Activated CD8-positive, alpha-beta T cell treated with anti-CD3 and anti-CD28 coated beads for 36 hours (primary cell): ENCODE data around the gene RALBP1. TPM values are rescaled to one million over a fixed set of nuclear protein-coding genes. Genes with fewer than 3 reads are reported as not detected.
"Not testable (repeated sequence)": the region's sequence is repeated elsewhere in the genome, so short reads cannot be mapped to it uniquely, and the experiment has no call there.

Source experiments
- ATAC-seq: fragments of 200-7000 bp; cut with Tn5 transposase; one replicate; pipeline ENCODE4 v1.10.0; 2021; ENCODE audit warnings: mild to moderate bottlenecking, moderate library complexity
- CTCF ChIA-PET: fragments of 350-600 bp; sonication (Branson Sonifier 250); formaldehyde crosslinking; loops from one replicate; lab custom pipeline; 2021; ENCODE audit warnings: antibody characterized with exemption; lab: Charles Lee
- POLR2A ChIA-PET: fragments of 350-600 bp; sonication (Branson Sonifier 250); formaldehyde crosslinking; loops from one replicate; lab custom pipeline; 2021; ENCODE audit warnings: antibody characterized with exemption; lab: Charles Lee
- DNase-seq: peaks from one replicate; pipeline ENCODE4 v3.0.0-alpha.2; 2020
- H3K27ac Mint-ChIP-seq: one replicate; pipeline ENCODE4 v1.8.0; 2021; ENCODE audit warnings: mild to moderate bottlenecking, mixed read lengths
- H3K27me3 Mint-ChIP-seq: one replicate; pipeline ENCODE4 v1.8.0; 2021; ENCODE audit warnings: mixed read lengths
- H3K36me3 Mint-ChIP-seq: one replicate; pipeline ENCODE4 v1.8.0; 2021; ENCODE audit warnings: low read depth, mixed read lengths
- H3K4me1 Mint-ChIP-seq: one replicate; pipeline ENCODE4 v1.8.0; 2021; ENCODE audit warnings: low read depth, mixed read lengths
- H3K4me3 Mint-ChIP-seq: one replicate; pipeline ENCODE4 v1.8.0; 2021; ENCODE audit warnings: mild to moderate bottlenecking, moderate library complexity, mixed read lengths
- H3K9me3 Mint-ChIP-seq: one replicate; pipeline ENCODE4 v1.8.0; 2021; ENCODE audit warnings: mixed read lengths
- intact Hi-C: fragments of 100-400 bp; cut with micrococcal nuclease; formaldehyde crosslinking; loops from one replicate; pipeline ENCODE4 v1.10.0; 2022
- total RNA-seq, 2 experiments: library from RNA; stranded (reverse); gene quantifications; one replicate each; pipeline ENCODE4 v1.2.3, GENCODE V29; 2021
- TF ChIP-seq, protein P1 (sequence below): fragments of 200-600 bp; IDR thresholded peaks from one replicate; pipeline ENCODE4 v1.8.0; 2022; ENCODE audit warnings: antibody characterized with exemption, mild to moderate bottlenecking

RALBP1 gene
- total RNA-seq, 2 experiments from 2014 or later: 47.8 to 50.2 TPM

DNA sequence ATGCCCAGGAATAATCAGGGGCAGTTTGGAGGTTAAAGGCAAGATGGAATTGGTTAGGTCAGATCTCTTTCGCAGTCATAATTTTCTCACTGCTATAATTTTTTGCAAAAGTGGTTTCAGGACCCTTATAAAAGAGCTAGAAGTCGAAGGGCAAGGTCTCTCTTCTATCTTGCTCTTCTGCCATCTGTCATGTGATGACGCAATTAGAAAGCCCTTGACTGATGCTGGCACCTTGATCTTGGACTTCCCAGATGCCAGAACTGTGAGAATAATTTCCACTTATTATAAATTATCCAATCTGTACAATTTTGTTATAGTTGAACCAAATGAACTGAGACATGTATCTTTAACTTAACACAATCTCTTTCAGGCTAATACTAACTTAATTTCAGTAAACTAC, 6.3 kb upstream of the RALBP1 start:
- H3K36me3 Mint-ChIP-seq: peaks cover 2% of the 10 kb centered on the region
- peaks cover 20% of the 10 kb centered on the region for H3K9me3 Mint-ChIP-seq
- no peak overlapping the region for H3K4me3 Mint-ChIP-seq
- peaks cover 6% of the 10 kb centered on the region for H3K4me1 Mint-ChIP-seq
- DNase-seq: no peak
- TF ChIP-seq, protein P1, sequence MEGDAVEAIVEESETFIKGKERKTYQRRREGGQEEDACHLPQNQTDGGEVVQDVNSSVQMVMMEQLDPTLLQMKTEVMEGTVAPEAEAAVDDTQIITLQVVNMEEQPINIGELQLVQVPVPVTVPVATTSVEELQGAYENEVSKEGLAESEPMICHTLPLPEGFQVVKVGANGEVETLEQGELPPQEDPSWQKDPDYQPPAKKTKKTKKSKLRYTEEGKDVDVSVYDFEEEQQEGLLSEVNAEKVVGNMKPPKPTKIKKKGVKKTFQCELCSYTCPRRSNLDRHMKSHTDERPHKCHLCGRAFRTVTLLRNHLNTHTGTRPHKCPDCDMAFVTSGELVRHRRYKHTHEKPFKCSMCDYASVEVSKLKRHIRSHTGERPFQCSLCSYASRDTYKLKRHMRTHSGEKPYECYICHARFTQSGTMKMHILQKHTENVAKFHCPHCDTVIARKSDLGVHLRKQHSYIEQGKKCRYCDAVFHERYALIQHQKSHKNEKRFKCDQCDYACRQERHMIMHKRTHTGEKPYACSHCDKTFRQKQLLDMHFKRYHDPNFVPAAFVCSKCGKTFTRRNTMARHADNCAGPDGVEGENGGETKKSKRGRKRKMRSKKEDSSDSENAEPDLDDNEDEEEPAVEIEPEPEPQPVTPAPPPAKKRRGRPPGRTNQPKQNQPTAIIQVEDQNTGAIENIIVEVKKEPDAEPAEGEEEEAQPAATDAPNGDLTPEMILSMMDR: no peak
- H3K27me3 Mint-ChIP-seq: peaks cover 3% of the 10 kb centered on the region
- ATAC-seq: no peak
- ChIA-PET CTCF (no interaction called here), POLR2A (interaction anchor here (0.6 kb wide), 1 partner anchor 422 kb away, joined by 3 read pairs; no protein-coding TSS in a partner anchor)
- intact Hi-C loops: no loop called here
- H3K27ac Mint-ChIP-seq: no peak overlapping the region

DNA sequence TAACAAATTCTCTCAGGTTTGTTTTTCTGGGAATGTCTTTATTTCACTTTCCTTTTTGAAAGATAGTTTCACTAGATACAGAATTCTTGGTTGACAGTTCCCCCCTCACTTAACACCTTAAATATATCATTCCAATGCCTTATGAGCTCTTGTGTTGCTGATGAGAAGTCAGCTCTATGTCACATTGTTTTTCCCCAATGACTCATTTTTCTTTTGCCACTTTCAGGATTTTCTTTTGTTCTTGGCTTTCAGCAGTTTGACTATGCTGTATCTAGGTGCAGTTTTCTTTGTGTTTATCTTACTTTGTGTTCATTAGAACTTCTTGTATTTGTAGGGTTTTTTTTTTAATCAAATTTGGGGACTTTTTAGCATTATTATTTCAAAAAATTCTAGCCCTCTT, 5.6 kb upstream of the RALBP1 start:
- H3K27ac Mint-ChIP-seq: peak overlapping the region; percentile 36
- H3K9me3 Mint-ChIP-seq: peaks cover 20% of the 10 kb centered on the region
- no peak overlapping the region for H3K4me3 Mint-ChIP-seq
- ATAC-seq: no peak
- peaks cover 6% of the 10 kb centered on the region for H3K4me1 Mint-ChIP-seq
- peaks cover 3% of the 10 kb centered on the region for H3K27me3 Mint-ChIP-seq
- TF ChIP-seq, protein P1: no peak
- ChIA-PET CTCF (no interaction called here), POLR2A (interaction anchor here (0.6 kb wide), 1 partner anchor 423 kb away, joined by 3 read pairs; no protein-coding TSS in a partner anchor)
- H3K36me3 Mint-ChIP-seq: peaks cover 2% of the 10 kb centered on the region
- intact Hi-C loops: no loop called here
- DNase-seq: no peak

DNA sequence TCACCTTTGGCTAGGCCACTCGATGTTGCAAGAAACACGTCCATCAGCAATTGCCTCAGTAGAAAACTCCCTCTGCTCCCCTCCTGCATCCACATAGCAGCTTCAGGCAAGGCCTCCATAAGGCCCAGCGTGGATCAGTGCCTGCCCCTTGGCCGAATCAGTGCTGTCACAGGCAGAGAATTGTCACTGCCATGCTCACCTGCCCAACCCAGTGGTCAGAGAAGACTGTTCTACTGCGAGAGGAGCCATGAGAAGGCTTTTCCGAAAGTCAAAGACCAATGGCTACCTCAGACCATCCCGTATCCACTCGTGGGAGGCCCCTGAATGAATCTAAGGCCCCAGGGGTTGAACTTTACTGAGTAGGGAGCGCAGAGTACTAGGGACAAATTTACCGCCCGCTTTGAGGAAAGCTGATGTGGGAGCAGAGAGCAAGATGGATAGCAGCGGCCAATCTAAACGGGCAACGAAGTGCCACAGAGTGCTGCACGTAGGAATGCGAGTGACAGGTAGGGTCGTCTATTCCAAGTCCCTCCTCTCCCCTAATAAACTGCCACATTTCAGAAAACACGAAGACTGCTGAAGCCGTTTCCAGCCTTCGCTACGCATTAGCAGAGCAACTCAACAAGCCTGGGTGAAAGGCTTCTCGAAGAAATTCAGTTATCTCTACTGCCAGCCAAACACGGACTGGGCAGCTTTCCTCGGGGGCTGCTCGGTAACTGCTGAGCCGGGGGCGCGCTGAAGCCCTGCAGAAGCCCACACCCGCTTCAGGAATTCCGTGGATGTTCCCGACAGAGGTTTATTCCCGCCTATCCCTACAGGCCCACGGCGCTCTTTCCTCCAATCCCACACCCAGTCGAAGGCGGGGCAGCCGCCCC, 968 bp upstream of the RALBP1 start:
- Mint-ChIP-seq H3K4me3 (peak overlapping the region; percentile 90), H3K9me3 (peaks cover 6% of the 10 kb centered on the region), H3K36me3 (peaks cover 9% of the 10 kb centered on the region), H3K4me1 (peaks cover 17% of the 10 kb centered on the region), H3K27ac (peak overlapping the region; percentile 94), H3K27me3 (peaks cover 3% of the 10 kb centered on the region)
- ChIA-PET CTCF (interaction anchor here (0.7 to 2.3 kb wide), 3 partner anchors 11 to 43 kb away, joined by 3 to 6 read pairs (median 5); no protein-coding TSS in a partner anchor), POLR2A (interaction anchor here (0.5 to 1.2 kb wide), 3 partner anchors 9 to 364 kb away, joined by 3 to 5 read pairs (median 3); no protein-coding TSS in a partner anchor)
- intact Hi-C loops: no loop called here
- no peak for DNase-seq
- ATAC-seq: no peak
- TF ChIP-seq, protein P1: no peak

DNA sequence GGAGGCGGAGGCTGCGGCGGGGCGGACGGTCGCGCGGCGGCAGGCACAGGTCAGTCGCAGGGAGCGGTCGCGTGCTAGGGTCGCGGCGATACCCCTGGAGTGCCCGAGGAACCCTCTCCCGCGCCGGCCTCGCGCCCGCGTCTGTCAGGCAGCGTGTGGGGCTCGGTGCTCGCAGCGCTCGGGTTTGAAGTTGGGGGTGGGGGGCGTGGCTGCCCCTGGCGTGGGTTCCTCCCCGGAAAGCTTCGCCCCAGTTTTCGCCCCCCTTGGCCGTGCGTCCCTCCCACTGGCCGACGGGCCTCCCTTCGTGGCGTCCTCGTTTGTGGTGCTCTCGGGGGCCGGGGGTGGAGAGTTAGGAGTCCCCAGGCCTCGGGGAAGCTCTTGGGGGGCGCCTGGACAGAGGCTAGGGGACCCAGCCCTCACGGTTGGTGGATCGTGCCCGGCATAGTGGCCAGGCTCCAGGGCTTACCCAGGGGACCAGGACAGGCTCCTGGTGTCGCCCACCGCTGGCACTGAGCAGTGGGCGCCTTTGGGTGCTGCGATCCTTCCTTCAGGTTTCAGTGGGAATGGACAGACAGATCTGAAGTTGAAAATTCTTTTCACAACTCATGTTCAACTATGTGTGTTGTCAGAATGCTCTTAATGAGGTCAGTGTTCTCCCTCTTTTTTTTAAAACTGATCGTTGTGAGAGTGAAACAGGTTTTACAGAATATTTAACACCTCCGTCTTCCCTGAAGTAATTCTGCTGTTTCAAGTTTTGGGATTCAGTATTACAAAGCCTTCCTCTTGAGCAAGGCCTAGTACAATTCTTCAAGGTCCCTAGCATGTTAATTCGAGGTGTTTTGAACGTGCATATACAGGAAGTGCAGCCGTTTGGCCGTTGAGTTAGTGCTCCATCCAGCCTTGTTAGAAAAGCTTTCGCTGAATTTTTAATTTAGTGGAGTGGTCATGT, 604 bp downstream of the RALBP1 start:
- peaks cover 15% of the 10 kb centered on the region for H3K4me1 Mint-ChIP-seq
- TF ChIP-seq, protein P1: no peak
- intact Hi-C loops: no loop called here
- ATAC-seq: peak; percentile 27
- DNase-seq: peak; percentile 76
- H3K27ac Mint-ChIP-seq: peak overlapping the region; percentile 94
- no peaks in the 10 kb centered on the region for H3K9me3 Mint-ChIP-seq
- H3K4me3 Mint-ChIP-seq: peak overlapping the region; percentile 90
- POLR2A ChIA-PET: interaction anchor here (1.4 kb wide), 1 partner anchor 16 kb away, joined by 3 read pairs; no protein-coding TSS in a partner anchor
- CTCF ChIA-PET: interaction anchor here (1.0 kb wide), 1 partner anchor 40 kb away, joined by 5 read pairs; no protein-coding TSS in a partner anchor
- H3K36me3 Mint-ChIP-seq: peaks cover 14% of the 10 kb centered on the region
- H3K27me3 Mint-ChIP-seq: peaks cover 3% of the 10 kb centered on the region

DNA sequence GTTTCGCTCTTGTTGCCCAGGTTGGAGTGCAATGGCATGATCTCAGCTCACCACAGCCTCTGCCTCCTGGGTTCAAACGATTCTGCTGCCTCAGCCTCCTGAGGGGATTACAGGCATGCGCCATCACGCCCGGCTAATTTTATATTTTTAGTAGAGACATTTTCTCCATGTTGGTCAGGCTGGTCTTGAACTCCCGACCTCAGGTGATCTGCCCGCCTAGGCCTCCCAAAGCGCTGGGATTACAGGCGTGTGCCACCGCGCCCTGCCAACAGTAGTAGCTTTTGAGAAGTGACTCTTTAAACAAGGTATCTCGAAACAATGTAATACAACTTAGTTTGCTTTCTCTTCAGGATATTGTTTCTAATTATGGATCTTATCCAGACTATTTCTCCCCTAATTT, 1.6 kb downstream of the RALBP1 start:
- CTCF ChIA-PET: interaction anchor here (1.0 kb wide), 1 partner anchor 39 kb away, joined by 5 read pairs; no protein-coding TSS in a partner anchor

More for the DNA sequence above, 1.6 kb downstream of the RALBP1 start:
- Mint-ChIP-seq H3K36me3 (peaks cover 14% of the 10 kb centered on the region), H3K27ac (peak overlapping the region; percentile 21), H3K4me1 (peaks cover 19% of the 10 kb centered on the region), H3K4me3 (peak overlapping the region; percentile 90)
- ATAC-seq, POLR2A ChIA-PET, intact Hi-C loops, H3K27me3 Mint-ChIP-seq, H3K9me3 Mint-ChIP-seq: not testable (repeated sequence)
- DNase-seq: peak; percentile 4
